T-cell (primary cell): ENCODE measurements around the gene LARP4. TPM values are rescaled to one million over a fixed set of nuclear protein-coding genes. Genes with fewer than 3 reads are reported as not detected.

Experiments used
- ATAC-seq, 4 experiments: fragments of 200-7000 bp in 3 of 4; fragments of 150-1000 bp in 1 of 4; cut with Tn5 transposase; replicated peaks in 1 of 4; 1 replicate in 3 of 4; 2 replicates in 1 of 4; pipeline ENCODE4 v1.10.0; 2021; ENCODE audit warnings: moderate library complexity in 3 of 4, mild to moderate bottlenecking in 2 of 4, moderate number of reproducible peaks in 1 of 4
- CTCF ChIA-PET, 2 donors: fragments of 300-600 bp; sonication (Branson Sonifier 250); formaldehyde crosslinking; loops; one replicate each; lab custom pipeline; 2022; ENCODE audit warnings: antibody characterized with exemption in 2 of 2; lab: Charles Lee
- POLR2A ChIA-PET, 2 donors: fragments of 300-600 bp; sonication (Branson Sonifier 250); formaldehyde crosslinking; loops; one replicate each; lab custom pipeline; 2022; ENCODE audit warnings: antibody characterized with exemption in 2 of 2; lab: Charles Lee
- DNase-seq, 35 experiments: peaks; one replicate each; pipeline versions ENCODE4 v3.0.0 to v3.0.0-alpha.2; 2013 to 2023
- H3K27ac ChIP-seq: one replicate; pipeline ENCODE4 v1.5.1; 2013; ENCODE audit warnings: low read length
- H3K27me3 ChIP-seq, 2 experiments: replicated peaks in 1 of 2; 1 replicate in 1 of 2; 2 replicates in 1 of 2; pipeline versions ENCODE4 v1.6.1 to v1.7.0; 2013; ENCODE audit warnings: low read length in 1 of 2, mixed read lengths in 1 of 2; ENCODE audit not compliant: control insufficient read depth in 2 of 2, insufficient read depth in 2 of 2; ENCODE audit errors: extremely low read depth in 1 of 2
- H3K36me3 ChIP-seq, 2 donors: 1 replicate in 1 of 2; 2 replicates in 1 of 2; pipeline versions ENCODE4 v1.6.1 to v1.7.0; 2013; ENCODE audit warnings: low read length in 1 of 2; ENCODE audit not compliant: control insufficient read depth in 2 of 2, insufficient read depth in 1 of 2; ENCODE audit errors: extremely low read depth in 1 of 2
- H3K4me1 ChIP-seq, 2 experiments: 1 replicate in 1 of 2; 2 replicates in 1 of 2; pipeline versions ENCODE4 v1.6.1 to v1.7.0; 2013; ENCODE audit warnings: low read length in 2 of 2, mixed read lengths in 1 of 2; ENCODE audit not compliant: insufficient read depth in 2 of 2, control insufficient read depth in 1 of 2; ENCODE audit errors: extremely low read depth in 1 of 2
- H3K4me3 ChIP-seq, 2 donors: 1 replicate in 1 of 2; 2 replicates in 1 of 2; pipeline versions ENCODE4 v1.5.1 to v1.7.0; 2013; ENCODE audit warnings: mild to moderate bottlenecking in 2 of 2, low read length in 1 of 2, moderate library complexity in 1 of 2; ENCODE audit not compliant: control insufficient read depth in 1 of 2; ENCODE audit errors: extremely low read depth in 1 of 2
- H3K9me3 ChIP-seq: 2 replicates; pipeline ENCODE4 v1.7.0; 2013
- H3K27ac Mint-ChIP-seq, 2 donors: one replicate each; pipeline ENCODE4 v1.8.0; 2020 to 2021; ENCODE audit warnings: mild to moderate bottlenecking in 2 of 2, mixed read lengths in 2 of 2
- H3K27me3 Mint-ChIP-seq, 2 donors: one replicate each; pipeline ENCODE4 v1.8.0; 2021 to 2022; ENCODE audit warnings: mixed read lengths in 2 of 2
- H3K36me3 Mint-ChIP-seq: one replicate; pipeline ENCODE4 v1.8.0; 2021; ENCODE audit warnings: mixed read lengths
- H3K4me1 Mint-ChIP-seq, 3 donors: one replicate each; pipeline ENCODE4 v1.8.0; 2020 to 2022; ENCODE audit warnings: mixed read lengths in 3 of 3, mild to moderate bottlenecking in 1 of 3
- H3K4me3 Mint-ChIP-seq, 3 donors: one replicate each; pipeline ENCODE4 v1.8.0; 2020 to 2022; ENCODE audit warnings: mild to moderate bottlenecking in 3 of 3, mixed read lengths in 3 of 3, moderate library complexity in 3 of 3
- H3K9me3 Mint-ChIP-seq, 3 donors: one replicate each; pipeline ENCODE4 v1.8.0; 2020 to 2022; ENCODE audit warnings: mixed read lengths in 3 of 3
- WGBS: methylation state at CpG from one replicate; pipeline ENCODE4 v1.1.5; 2013; ENCODE audit warnings: missing lambda C conversion rate; ENCODE audit not compliant: insufficient coverage; 5-methylcytosine and 5-hydroxymethylcytosine counted together
- total RNA-seq, 35 experiments: library from RNA in 6 of 35; stranded (reverse) in 6 of 35; fragments of 120-200 nt in 1 of 35; gene quantifications; one replicate each; pipeline versions ENCODE4 v1.2.1 to v1.2.4 and lab custom pipeline; 2013 to 2026

The LARP4 gene
- total RNA-seq, 5 donors from 2014 or later (not counting 1 experiment from before 2014, with no cell fraction given), result 22.2 to 38.8 (median 36.7) TPM

DNA sequence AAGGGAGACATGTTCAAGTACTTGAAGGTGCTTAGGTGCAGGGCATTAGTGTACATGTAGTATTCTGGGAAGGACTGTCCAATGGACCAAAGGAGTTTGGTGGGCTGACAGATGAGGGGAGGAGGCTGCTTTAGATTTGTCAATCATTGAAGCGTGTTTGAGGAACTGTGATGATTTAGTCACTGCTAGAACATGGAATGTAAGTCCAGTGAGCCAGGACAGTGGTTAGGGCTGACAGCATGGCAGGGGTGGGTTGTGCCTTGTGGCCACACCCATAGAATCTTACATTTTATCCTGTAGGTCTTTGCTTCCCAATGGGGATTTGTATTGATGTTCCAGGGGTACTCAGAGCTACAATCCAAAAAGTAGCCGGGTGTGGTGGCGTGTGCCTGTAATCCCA, 128.7 kb downstream of the LARP4 start:
- peaks cover 32 to 39% (median 39%) of the 10 kb centered on the region in 3 donors for H3K4me1 Mint-ChIP-seq
- H3K27ac Mint-ChIP-seq, result peak overlapping the region; percentile 87 to 89
- Histone ChIP-seq H3K4me3 (no peak overlapping the region), H3K9me3 (no peaks in the 10 kb centered on the region), H3K27me3 (no peaks in the 10 kb centered on the region), H3K36me3 (peaks cover 5 to 7% of the 10 kb centered on the region in 2 donors), H3K4me1 (peaks cover 39 to 52% of the 10 kb centered on the region in 2 experiments), H3K27ac (no peak overlapping the region)
- H3K4me3 Mint-ChIP-seq, result peak overlapping the region in 1 of 3 donors; percentile 47
- H3K27me3 Mint-ChIP-seq, result no peaks in the 10 kb centered on the region
- peaks cover 9% of the 10 kb centered on the region for H3K36me3 Mint-ChIP-seq
- ChIA-PET POLR2A (interaction anchor here in 1 of 2 donors (0.8 kb wide), 1 partner anchor 9 kb away, joined by 10 read pairs; no protein-coding TSS in a partner anchor), CTCF (no interaction called here)
- 80% methylated on average over 1 of the region's 3 CpGs for WGBS
- ATAC-seq (no peak), DNase-seq (no peak)
- H3K9me3 Mint-ChIP-seq, result no peaks in the 10 kb centered on the region

Other genes starting within 250 kb of the LARP4 start
- 10 to 100 TPM; 41.1 to 58.5 (median 46.2) TPM for gene CERS5, start 233.5 kb upstream of the LARP4 start, total RNA-seq
- gene LIMA1, start 117.4 kb upstream of the LARP4 start, total RNA-seq, result 10 to 100 TPM in 4 of 5 donors, 1 to 10 TPM in 1; 8.6 to 14.9 (median 11.1) TPM
- gene FAM186A, start 4.3 kb upstream of the LARP4 start, total RNA-seq, result not detected
- gene DIP2B, start 104.1 kb downstream of the LARP4 start, total RNA-seq, result 10 to 100 TPM; 27.5 to 46.0 (median 29.6) TPM